ENCODE results near the gene ATP8B4. TPM values are rescaled to one million over a fixed set of nuclear protein-coding genes. Genes with fewer than 3 reads are reported as not detected.

Gene ATP8B4
- total and polyA plus RNA-seq, 2 of the 8 experiments (the other 6 are each of a cell fraction or from before 2014, with no cell fraction given) = 0.17 to 0.24 TPM

GRCh38 chr15:49814709-49815108, 304.3 kb downstream of the ATP8B4 start:
- 88% methylated on average over 1 of the region's 1 CpG; no CpG with 5 or more reads in 1 of the 2 experiments for WGBS, 2 experiments (ENCODE audit: extremely low coverage in 1 of 2, insufficient coverage in 1 of 2, insufficient read length in 1 of 2, insufficient replicate concordance in 2 of 2, low coverage in 1 of 2, low lambda C conversion rate in 2 of 2, missing lambda C conversion rate in 1 of 2)
- Histone ChIP-seq H3K9ac (replicated peaks in 1 of 4; ENCODE audit: extremely low read depth in 1 of 4, low read depth in 3 of 4, low read length in 3 of 4) (no peak overlapping the region), H3K14ac (ENCODE audit: insufficient read length) (no peak overlapping the region), H3K4ac (replicated peaks; ENCODE audit: insufficient read length, low read depth, low read length) (no peak overlapping the region), H4K8ac (ENCODE audit: extremely low read depth, insufficient read depth, low read length) (no peak overlapping the region), H3K23me2 (ENCODE audit: low read depth, low read length) (no peaks in the 10 kb centered on the region), H3K4me1 (replicated peaks in 1 of 4; ENCODE audit: control insufficient read depth in 3 of 4, insufficient read depth in 4 of 4, low read length in 3 of 4) (no peaks in the 10 kb centered on the region), H2BK20ac (ENCODE audit: low read length) (no peak overlapping the region), H3K79me1 (ENCODE audit: low read depth, low read length) (no peaks in the 10 kb centered on the region), H3K27ac (ENCODE audit: low read depth, low read length) (no peak overlapping the region), H3K27me3 (replicated peaks in 1 of 4; ENCODE audit: control insufficient read depth in 3 of 4, extremely low read depth in 1 of 4, insufficient read depth in 3 of 4, low read length in 3 of 4) (no peaks in the 10 kb centered on the region), H3K36me3 (ENCODE audit: control insufficient read depth in 2 of 4, insufficient read depth in 4 of 4, low read length in 3 of 4) (no peaks in the 10 kb centered on the region), H3K9me3 (ENCODE audit: insufficient read depth in 2 of 2, low read depth in 1 of 2, low read length in 1 of 2) (no peaks in the 10 kb centered on the region), H3K18ac (ENCODE audit: extremely low read depth, low read length) (no peak overlapping the region), H3K79me2 (ENCODE audit: control insufficient read depth in 1 of 2, insufficient read depth in 2 of 2, low read length in 2 of 2) (no peaks in the 10 kb centered on the region), H2AFZ (ENCODE audit: low read length) (no peak overlapping the region), H2BK5ac (ENCODE audit: low read depth, low read length) (no peak overlapping the region), H2BK120ac (replicated peaks; ENCODE audit: low read depth, low read length) (no peak overlapping the region), H4K20me1 (replicated peaks in 1 of 2; ENCODE audit: control insufficient read depth in 1 of 2, insufficient read depth in 2 of 2, low read length in 2 of 2) (no peaks in the 10 kb centered on the region), H3K56ac (replicated peaks; ENCODE audit: insufficient read length, low read depth, low read length) (no peak overlapping the region), H3K23ac (ENCODE audit: insufficient read length) (no peak overlapping the region), H4K91ac (replicated peaks; ENCODE audit: insufficient read length, low read length) (no peak overlapping the region), H3K4me2 (ENCODE audit: insufficient read depth in 1 of 2, low read depth in 2 of 2, low read length in 2 of 2) (no peak overlapping the region), H3K4me3 (ENCODE audit: extremely low read depth in 1 of 4, insufficient read depth in 2 of 4, low read depth in 3 of 4, low read length in 4 of 4) (no peak overlapping the region), H4K5ac (ENCODE audit: insufficient read length, low read depth, low read length) (no peak overlapping the region), H2BK12ac (ENCODE audit: low read depth, low read length) (no peak overlapping the region), H2BK15ac (ENCODE audit: low read length) (no peak overlapping the region), H2AK5ac (ENCODE audit: low read depth, low read length) (no peak overlapping the region)
- DNase-seq (ENCODE audit: low read depth in 1 of 2, low spot score in 2 of 2) = no peak
- CTCF ChIA-PET (ENCODE audit: partially characterized antibody) = no interaction called here
- no peak for FAIRE-seq
- POLR2A ChIA-PET (ENCODE audit: partially characterized antibody) = no interaction called here
- TF ChIP-seq KDM4A (IDR thresholded peaks at IDR 0.05; ENCODE audit: low read depth, low read length, severe bottlenecking) = no peak
- TF ChIP-seq GTF2F1 (IDR thresholded peaks at IDR 0.05; ENCODE audit: borderline replicate concordance, low read depth, low read length) = no peak
- TF ChIP-seq CREB1 (IDR thresholded peaks at IDR 0.05) = no peak
- no peak for TF ChIP-seq ZNF274 (IDR thresholded peaks at IDR 0.05; ENCODE audit: borderline replicate concordance, extremely low read depth, low read length)
